Psoas muscle (tissue), 8 donors: ENCODE measurements around the gene CEP95. TPM values are rescaled to one million over a fixed set of nuclear protein-coding genes. Genes with fewer than 3 reads are reported as not detected.

ENCODE experiments used
- ATAC-seq, 4 donors: fragments of 200-7000 bp; cut with Tn5 transposase; one replicate each; pipeline ENCODE4 v1.9.1; 2020; ENCODE audit warnings: moderate library complexity in 3 of 4, mild to moderate bottlenecking in 2 of 4
- DNase-seq, 2 donors: peaks; one replicate each; pipeline ENCODE4 v3.0.0-alpha.2; 2020
- H3K27ac ChIP-seq: fragments of 200-600 bp; one replicate; pipeline ENCODE4 v1.8.0; 2022
- H3K27me3 ChIP-seq, 3 donors: fragments of 200-600 bp in 1 of 3; one replicate each; pipeline versions ENCODE4 v1.6.1 to v1.8.0; 2013 to 2022; ENCODE audit warnings: low read length in 2 of 3, mild to moderate bottlenecking in 2 of 3, moderate library complexity in 1 of 3; ENCODE audit not compliant: insufficient read depth in 3 of 3
- H3K36me3 ChIP-seq, 2 donors: fragments of 200-600 bp in 1 of 2; one replicate each; pipeline versions ENCODE4 v1.6.1 to v1.8.0; 2013 to 2022; ENCODE audit warnings: low read depth in 1 of 2, mild to moderate bottlenecking in 1 of 2, moderate library complexity in 1 of 2; ENCODE audit not compliant: insufficient read depth in 1 of 2
- H3K4me1 ChIP-seq: fragments of 200-600 bp; one replicate; pipeline ENCODE4 v1.8.0; 2022
- H3K4me3 ChIP-seq: fragments of 200-600 bp; one replicate; pipeline ENCODE4 v1.8.0; 2022; ENCODE audit warnings: mild to moderate bottlenecking
- H3K9me3 ChIP-seq: fragments of 200-600 bp; one replicate; pipeline ENCODE4 v1.8.0; 2022
- CTCF ChIP-seq: fragments of 200-600 bp; IDR thresholded peaks from one replicate; pipeline ENCODE4 v1.8.0; 2022; ENCODE audit warnings: antibody characterized with exemption
- WGBS, 3 donors: extraction: QIAGEN DNeasy Blood & Tissue Kit; methylation state at CpG; one replicate each; pipeline versions ENCODE4 v1.1.6 to v1.1.7; 2013; 5-methylcytosine and 5-hydroxymethylcytosine counted together
- intact Hi-C, 2 donors: fragments of 100-400 bp; cut with DNase I; formaldehyde crosslinking; loops; one replicate each; pipeline versions ENCODE4 v1.11.0 to v1.14.2; 2022
- polyA plus RNA-seq, 3 donors: library from polyadenylated mRNA; stranded (reverse); fragments of 200-250 nt; gene quantifications; one replicate each; pipeline ENCODE4 v1.2.3, GENCODE V29; 2013
- total RNA-seq, 4 donors: library from RNA; stranded (reverse); fragmentation: NEBNext Ultra II Directional in 2 of 4; extraction: Animal tissue kit (Norgen Biotek cat#: 25700) in 2 of 4; gene quantifications; one replicate each; pipeline versions ENCODE4 v1.2.1 to v1.2.4, GENCODE V29; 2021 to 2023
- donor health status: healthy with polysubstance abuse.
- donor health status: DM: no; HTN: no; CAD: no; lungs with moderate emphysema.
- donor health status: Bipolar disorder and iron deficiency.
- donor health status: healthy.
- donor health status: DM: yes; HTN: yes; CAD: no.
- donor health status: DM: no; HTN: no; CAD: no.
- donor health status: DM: no; HTN: no; CAD: no.
- donor health status: DM: yes; HTN: yes; CAD: no.

Gene CEP95
- total and polyA plus RNA-seq, 7 donors: 9.3 to 21.7 (median 15.7) TPM

- H3K36me3 ChIP-seq: peaks cover 0 to 46% of the 10 kb centered on the region in 2 donors
- 98 to 99% (median 98%) methylated on average over 2 of the region's 2 CpGs for WGBS, 3 donors
Measured at GRCh38 chr17:64585146-64585545, 78.4 kb downstream of the CEP95 start.

More at GRCh38 chr17:64585146-64585545, 78.4 kb downstream of the CEP95 start:
- Histone ChIP-seq H3K4me1 (no peaks in the 10 kb centered on the region), H3K27ac (no peak overlapping the region), H3K27me3 (no peaks in the 10 kb centered on the region), H3K9me3 (no peaks in the 10 kb centered on the region), H3K4me3 (no peak overlapping the region)
- DNase-seq (no peak), ATAC-seq (no peak)
- intact Hi-C loops: no loop called here
- TF ChIP-seq CTCF: no peak

Other genes starting within 250 kb of the CEP95 start
- gene TEX2, start 243.7 kb upstream of the CEP95 start, total RNA-seq: 10 to 100 TPM; 45.7 to 72.7 (median 55.7) TPM
- gene TEX2, start 243.7 kb upstream of the CEP95 start, polyA plus RNA-seq: 10 to 100 TPM; 29.4 to 57.1 (median 42.9) TPM
- gene PECAM1, start 116.1 kb upstream of the CEP95 start, total RNA-seq: 100 to 1,000 TPM in 2 of 4 donors, 10 to 100 TPM in 2; 71.9 to 117 (median 105) TPM
- 10 to 100 TPM; 21.0 to 40.5 (median 29.6) TPM for gene PECAM1, start 116.1 kb upstream of the CEP95 start, polyA plus RNA-seq
- 1 to 10 TPM in 3 of 4 donors, under 1 TPM in 1; 0.95 to 1.3 (median 1.1) TPM for gene MILR1, start 57.9 kb upstream of the CEP95 start, total RNA-seq
- gene MILR1, start 57.9 kb upstream of the CEP95 start, polyA plus RNA-seq: 1 to 10 TPM in 2 of 3 donors, under 1 TPM in 1; 0.61 to 1.2 (median 1.1) TPM
- 1 to 10 TPM; 4.5 to 8.1 (median 6.1) TPM for gene POLG2, start 9.9 kb upstream of the CEP95 start, total RNA-seq
- gene POLG2, start 9.9 kb upstream of the CEP95 start, polyA plus RNA-seq: 10 to 100 TPM in 1 of 3 donors, 1 to 10 TPM in 2; 4.1 to 12.2 (median 9.4) TPM
- gene DDX5, start 688 bp upstream of the CEP95 start, total RNA-seq: 100 to 1,000 TPM; 168 to 497 (median 345) TPM
- gene DDX5, start 688 bp upstream of the CEP95 start, polyA plus RNA-seq: 100 to 1,000 TPM; 122 to 272 (median 135) TPM
- 10 to 100 TPM in 2 of 4 donors, 1 to 10 TPM in 2; 8.3 to 12.0 (median 10.0) TPM for gene SMURF2, start 155.3 kb downstream of the CEP95 start, total RNA-seq
- gene SMURF2, start 155.3 kb downstream of the CEP95 start, polyA plus RNA-seq: 1 to 10 TPM; 4.3 to 6.6 (median 5.6) TPM